ENCODE data around the gene ORAI3.

GRCh38 chr16:30920891-30921290, 28.0 kb upstream of the ORAI3 start:
- TF ChIP-seq CTCF (IDR thresholded peaks at IDR 0.05), result no peak
- no peak for TF ChIP-seq POLR2A (IDR thresholded peaks at IDR 0.05)

All from testis (tissue), 2 donors.